K562 (cell line): ENCODE measurements around the gene LRRC61. TPM values are rescaled to one million over a fixed set of nuclear protein-coding genes. Genes with fewer than 3 reads are reported as not detected.
A peak's percentile ranks its signal among the peaks of the same experiment; 100 is the strongest.

Experiments
- AFF1 ChIP-seq, 2 experiments: fragments of 450-650 bp; IDR thresholded peaks; 2 replicates each; pipeline ENCODE4 v1.6.1; 2018; ENCODE audit warnings: mild to moderate bottlenecking in 2 of 2, low read depth in 1 of 2; ENCODE audit not compliant: partially characterized antibody in 2 of 2
- ATF3 ChIP-seq, 2 experiments: fragments of 450-650 bp in 1 of 2; sonication (generic) in 1 of 2; formaldehyde crosslinking in 1 of 2; IDR thresholded peaks in 1 of 2; conservative IDR thresholded peaks in 1 of 2; 2 replicates each; pipeline versions ENCODE4 v1.6.1 to v1.8.1; 2016 to 2023; ENCODE audit warnings: mild to moderate bottlenecking in 2 of 2, moderate library complexity in 2 of 2, inconsistent platforms in 1 of 2, missing genetic modification reagents in 1 of 2
- CBFB ChIP-seq: sonication (generic); formaldehyde crosslinking; IDR thresholded peaks from 2 replicates; pipeline ENCODE4 v1.4.0; 2020; ENCODE audit warnings: mild to moderate bottlenecking, missing genetic modification reagents
- CBX5 ChIP-seq: IDR thresholded peaks from 2 replicates; pipeline ENCODE4 v1.6.1; 2014; ENCODE audit warnings: low read depth, borderline replicate concordance
- CSDE1 ChIP-seq, 2 experiments: fragments of 450-650 bp; IDR thresholded peaks; 2 replicates each; pipeline ENCODE4 v1.6.1; 2016; ENCODE audit warnings: mild to moderate bottlenecking in 1 of 2
- DDX20 ChIP-seq: fragments of 450-650 bp; IDR thresholded peaks from 2 replicates; pipeline ENCODE4 v1.6.1; 2016; ENCODE audit warnings: missing genetic modification characterization, low read depth, mild to moderate bottlenecking, missing compliant biosample characterization, moderate library complexity
- EP400 ChIP-seq: fragments of 450-650 bp; IDR thresholded peaks from 2 replicates; pipeline ENCODE4 v1.6.1; 2017; ENCODE audit warnings: antibody characterized with exemption, mild to moderate bottlenecking, moderate library complexity
- FOXK1 ChIP-seq: sonication (generic); formaldehyde crosslinking; IDR thresholded peaks from 2 replicates; pipeline ENCODE4 v1.8.0; 2022; ENCODE audit warnings: missing genetic modification reagents, mild to moderate bottlenecking, borderline replicate concordance
- HLTF ChIP-seq: fragments of 450-650 bp; IDR thresholded peaks from 2 replicates; pipeline ENCODE4 v1.6.1; 2016
- HNRNPK ChIP-seq: fragments of 200-400 bp; formaldehyde crosslinking; IDR thresholded peaks from one replicate; pipeline ENCODE4 v1.6.1; 2018; ENCODE audit warnings: mild to moderate bottlenecking, low read depth, low read length; ENCODE audit not compliant: poor library complexity, severe bottlenecking
- JUN ChIP-seq, 2 experiments: sonication (generic) in 1 of 2; formaldehyde crosslinking in 1 of 2; IDR thresholded peaks; 2 replicates each; pipeline versions ENCODE4 v1.6.1 to v1.8.0; 2012 to 2022; ENCODE audit warnings: borderline replicate concordance in 2 of 2, mild to moderate bottlenecking in 2 of 2, improper control_type of control experiment in 1 of 2, low read depth in 1 of 2, low read length in 1 of 2, missing genetic modification reagents in 1 of 2
- JUND ChIP-seq, 2 experiments: IDR thresholded peaks; 2 replicates in 1 of 2; 3 replicates in 1 of 2; pipeline ENCODE4 v1.6.1; 2011; ENCODE audit warnings: borderline replicate concordance in 2 of 2, low read depth in 2 of 2, low read length in 2 of 2, improper control_type of control experiment in 1 of 2, missing biosample characterization in 1 of 2, missing genetic modification characterization in 1 of 2, missing genetic modification reagents in 1 of 2
- KDM2B ChIP-seq: fragments of 250-450 bp; sonication (Bioruptor Pico); IDR thresholded peaks from 2 replicates; pipeline ENCODE4 v1.8.0; 2021; ENCODE audit warnings: mild to moderate bottlenecking, moderate library complexity
- NCOR1 ChIP-seq: fragments of 450-650 bp; IDR thresholded peaks from 2 replicates; pipeline ENCODE4 v1.6.1; 2016; ENCODE audit warnings: mild to moderate bottlenecking, moderate library complexity
- NFE2 ChIP-seq: IDR thresholded peaks from 2 replicates; pipeline ENCODE4 v1.6.1; 2014; ENCODE audit warnings: antibody characterized with exemption, low read depth
- STAG1 ChIP-seq: sonication (generic); formaldehyde crosslinking; IDR thresholded peaks from 2 replicates; pipeline ENCODE4 v1.5.0; 2020; ENCODE audit warnings: missing genetic modification reagents, borderline replicate concordance
- TAF1 ChIP-seq: IDR thresholded peaks from 2 replicates; pipeline ENCODE4 v1.6.1; 2011; ENCODE audit warnings: mild to moderate bottlenecking, low read length, moderate library complexity; ENCODE audit not compliant: insufficient read depth, control insufficient read depth, severe bottlenecking; ENCODE audit errors: extremely low read depth
- ZBTB17 ChIP-seq: fragments of 450-650 bp; formaldehyde crosslinking; IDR thresholded peaks from 2 replicates; pipeline ENCODE4 v1.4.0; 2020; ENCODE audit warnings: mild to moderate bottlenecking
- ZNF830 ChIP-seq: fragments of 250-450 bp; sonication (Bioruptor Pico); IDR thresholded peaks from 2 replicates; pipeline ENCODE4 v1.5.0; 2021; ENCODE audit warnings: mild to moderate bottlenecking
- polyA plus RNA-seq, 8 experiments: library from polyadenylated mRNA; depleted of rRNA in 4 of 8; stranded (reverse) in 5 of 8; unstranded in 3 of 8; fragments of >200 nt; fragmentation: Nextera tagmentation in 2 of 8; fragmentation: Illumina TruSeq in 1 of 8; extraction: Ambion mirVana in 2 of 8; extraction: Trizol in 1 of 8; gene quantifications; 2 replicates each; pipeline versions ENCODE4 v1.2.1 to v1.2.3, GENCODE V29; 2011 to 2014; ENCODE audit warnings: inconsistent platforms in 1 of 8, missing spikeins in 1 of 8
- total RNA-seq, 7 experiments: library from RNA; depleted of rRNA in 6 of 7; stranded (reverse); fragments of >200 nt in 6 of 7; fragmentation: Illumina TruSeq in 2 of 7; extraction: Trizol in 2 of 7; gene quantifications; 2 replicates each; pipeline versions ENCODE4 v1.2.1 to v1.2.3, GENCODE V29; 2011 to 2021; ENCODE audit warnings: low replicate concordance in 1 of 7
- TF ChIP-seq, protein P1 (sequence below): fragments of 450-650 bp; IDR thresholded peaks from one replicate; pipeline ENCODE4 v1.6.1; 2018; ENCODE audit warnings: mild to moderate bottlenecking, moderate library complexity; ENCODE audit not compliant: partially characterized antibody

Gene LRRC61
- total and polyA plus RNA-seq, 9 of the 15 experiments (the other 6 are each of a cell fraction or from before 2014, with no cell fraction given): 1.3 to 55.2 (median 35.2) TPM

- TF ChIP-seq CBFB (CRISPR knock-in tag): no peak
- no peak for TF ChIP-seq JUN (IDR thresholded peaks at IDR 0.05; ENCODE audit: borderline replicate concordance, low read depth, low read length)
- no peak; the same call in 1 of the 2 replicates for TF ChIP-seq JUN (CRISPR knock-in tag; IDR thresholded peaks at IDR 0.05; ENCODE audit: borderline replicate concordance)
- TF ChIP-seq ZNF830: 0 out of 2 replicates have a peak, but pooled peaks have one; percentile 69
- 0 out of 2 replicates have a peak, but pooled peaks have one; percentile 1 for TF ChIP-seq NFE2
- TF ChIP-seq, protein P1, sequence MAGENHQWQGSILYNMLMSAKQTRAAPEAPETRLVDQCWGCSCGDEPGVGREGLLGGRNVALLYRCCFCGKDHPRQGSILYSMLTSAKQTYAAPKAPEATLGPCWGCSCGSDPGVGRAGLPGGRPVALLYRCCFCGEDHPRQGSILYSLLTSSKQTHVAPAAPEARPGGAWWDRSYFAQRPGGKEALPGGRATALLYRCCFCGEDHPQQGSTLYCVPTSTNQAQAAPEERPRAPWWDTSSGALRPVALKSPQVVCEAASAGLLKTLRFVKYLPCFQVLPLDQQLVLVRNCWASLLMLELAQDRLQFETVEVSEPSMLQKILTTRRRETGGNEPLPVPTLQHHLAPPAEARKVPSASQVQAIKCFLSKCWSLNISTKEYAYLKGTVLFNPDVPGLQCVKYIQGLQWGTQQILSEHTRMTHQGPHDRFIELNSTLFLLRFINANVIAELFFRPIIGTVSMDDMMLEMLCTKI: no peak
- TF ChIP-seq KDM2B (CRISPR knock-in tag): peak; percentile 42; the same call in 1 of the 2 replicates
- TF ChIP-seq ZBTB17 (CRISPR knock-in tag): peak; percentile 94; the same call in 1 of the 2 replicates
- no peak for TF ChIP-seq CBX5
- TF ChIP-seq TAF1: no peak
- TF ChIP-seq DDX20 (tag): peak; percentile 93
- no peak for TF ChIP-seq AFF1 (IDR thresholded peaks at IDR 0.05; ENCODE audit: low read depth in 1 of 2, partially characterized antibody in 2 of 2)
- TF ChIP-seq ATF3 (IDR thresholded peaks at IDR 0.05): no peak
- no peak for TF ChIP-seq ATF3 (CRISPR knock-in tag; conservative IDR thresholded peaks at IDR 0.05)
- TF ChIP-seq NCOR1: no peak
- TF ChIP-seq EP400: no peak
- 0 out of 4 replicates have a peak, but pooled peaks of 1 of the 2 experiments have one; percentile 75 for TF ChIP-seq CSDE1 (IDR thresholded peaks at IDR 0.05)
- no peak for TF ChIP-seq HLTF
- TF ChIP-seq JUND (IDR thresholded peaks at IDR 0.05; ENCODE audit: borderline replicate concordance, low read depth, low read length): peak; percentile 29; the same call in 1 of the 2 replicates
- TF ChIP-seq JUND (tag; IDR thresholded peaks at IDR 0.05; ENCODE audit: borderline replicate concordance, low read depth, low read length): peak; percentile 78; the same call in 2 of the 3 replicates
- no peak for TF ChIP-seq STAG1 (CRISPR knock-in tag)
- no peak for TF ChIP-seq HNRNPK
- TF ChIP-seq FOXK1 (CRISPR knock-in tag): no peak
These were observed 882 bp upstream of the LRRC61 start (continued) for GRCh38 chr7:150322114-150322832.
